Hepatocyte (in vitro differentiated cells): ENCODE results near the gene DNAH9.

Experiments used
- EZH2 ChIP-seq: fragments of 200-600 bp; sonication (generic); IDR thresholded peaks from 2 replicates; pipeline ENCODE4 v1.6.1; 2016; ENCODE audit warnings: antibody characterized with exemption, mild to moderate bottlenecking, borderline replicate concordance
- EZH2phosphoT487 ChIP-seq: fragments of 200-600 bp; sonication (generic); IDR thresholded peaks from one replicate; pipeline ENCODE4 v1.6.1; 2018; ENCODE audit warnings: antibody characterized with exemption, mild to moderate bottlenecking, low read depth, moderate library complexity; ENCODE audit not compliant: unreplicated experiment, severe bottlenecking
- TF ChIP-seq, protein P1 (sequence below): fragments of 200-600 bp; sonication (generic); IDR thresholded peaks from 2 replicates; pipeline ENCODE4 v1.5.1; 2016; ENCODE audit warnings: antibody characterized with exemption, mild to moderate bottlenecking; ENCODE audit not compliant: poor library complexity

DNA sequence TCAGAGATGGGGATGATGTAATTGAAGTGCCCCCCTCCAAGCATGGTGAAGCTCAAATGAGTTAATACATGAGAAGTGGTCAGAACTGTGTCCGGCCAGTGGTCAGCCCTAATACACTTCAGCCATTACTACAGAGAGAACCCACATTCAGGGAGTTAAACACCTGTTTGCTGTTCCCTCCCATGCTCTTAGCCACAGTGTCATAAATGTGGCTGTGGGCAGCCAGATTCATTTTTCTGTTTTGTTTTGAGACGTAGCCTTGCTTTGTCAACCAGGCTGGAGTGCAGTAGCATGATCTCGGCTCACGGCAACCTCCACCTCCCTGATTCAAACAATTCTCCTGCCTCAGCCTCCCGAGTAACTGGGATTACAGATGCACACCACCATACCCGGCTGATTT is 139.9 kb downstream of the DNAH9 start:
- TF ChIP-seq, protein P1, sequence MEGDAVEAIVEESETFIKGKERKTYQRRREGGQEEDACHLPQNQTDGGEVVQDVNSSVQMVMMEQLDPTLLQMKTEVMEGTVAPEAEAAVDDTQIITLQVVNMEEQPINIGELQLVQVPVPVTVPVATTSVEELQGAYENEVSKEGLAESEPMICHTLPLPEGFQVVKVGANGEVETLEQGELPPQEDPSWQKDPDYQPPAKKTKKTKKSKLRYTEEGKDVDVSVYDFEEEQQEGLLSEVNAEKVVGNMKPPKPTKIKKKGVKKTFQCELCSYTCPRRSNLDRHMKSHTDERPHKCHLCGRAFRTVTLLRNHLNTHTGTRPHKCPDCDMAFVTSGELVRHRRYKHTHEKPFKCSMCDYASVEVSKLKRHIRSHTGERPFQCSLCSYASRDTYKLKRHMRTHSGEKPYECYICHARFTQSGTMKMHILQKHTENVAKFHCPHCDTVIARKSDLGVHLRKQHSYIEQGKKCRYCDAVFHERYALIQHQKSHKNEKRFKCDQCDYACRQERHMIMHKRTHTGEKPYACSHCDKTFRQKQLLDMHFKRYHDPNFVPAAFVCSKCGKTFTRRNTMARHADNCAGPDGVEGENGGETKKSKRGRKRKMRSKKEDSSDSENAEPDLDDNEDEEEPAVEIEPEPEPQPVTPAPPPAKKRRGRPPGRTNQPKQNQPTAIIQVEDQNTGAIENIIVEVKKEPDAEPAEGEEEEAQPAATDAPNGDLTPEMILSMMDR = no peak
- TF ChIP-seq EZH2 = no peak
- no peak for TF ChIP-seq EZH2phosphoT487
